ENCODE results near the gene SPI1. TPM values are rescaled to one million over a fixed set of nuclear protein-coding genes. Genes with fewer than 3 reads are reported as not detected.

SPI1 gene
- total and polyA plus RNA-seq, 7 donors: 1.6 to 8.3 (median 3.6) TPM

GRCh38 chr11:47410370-47411264 lies 32.3 kb upstream of the SPI1 start:
- DNase-seq: no peak
- no peak for ATAC-seq
- Histone ChIP-seq H3K4me1 (peaks cover 32% of the 10 kb centered on the region), H3K27ac (no peak overlapping the region), H3K4me3 (no peak overlapping the region), H3K27me3 (ENCODE audit: insufficient read depth in 3 of 3, low read length in 2 of 3) (no peaks in the 10 kb centered on the region), H3K36me3 (ENCODE audit: insufficient read depth in 1 of 2, low read depth in 1 of 2) (peaks cover 8 to 42% of the 10 kb centered on the region in 2 donors), H3K9me3 (no peaks in the 10 kb centered on the region)
- 59 to 75% (median 60%) methylated on average over 12 of the region's 12 CpGs for WGBS, 3 donors
- intact Hi-C loops (cut with DNase I): no loop called here
- no peak for TF ChIP-seq CTCF (IDR thresholded peaks at IDR 0.05)

GRCh38 chr11:47409440-47410369 lies 31.4 kb upstream of the SPI1 start:
- Histone ChIP-seq H3K9me3 (no peaks in the 10 kb centered on the region), H3K36me3 (ENCODE audit: insufficient read depth in 1 of 2, low read depth in 1 of 2) (peaks cover 8 to 35% of the 10 kb centered on the region in 2 donors), H3K27me3 (ENCODE audit: insufficient read depth in 3 of 3, low read length in 2 of 3) (no peaks in the 10 kb centered on the region), H3K4me1 (peaks cover 23% of the 10 kb centered on the region), H3K27ac (peak overlapping the region; percentile 86), H3K4me3 (peak overlapping the region; percentile 86)
- intact Hi-C loops (cut with DNase I): loop anchor here in 1 of 2 donors (5.0 kb wide), 1 partner anchor 37 kb away; no protein-coding TSS in a partner anchor
- ATAC-seq: no peak
- DNase-seq: no peak
- no peak for TF ChIP-seq CTCF (IDR thresholded peaks at IDR 0.05)
- WGBS, 3 donors: 68 to 79% (median 70%) methylated on average over 31 of the region's 31 CpGs

GRCh38 chr11:47408598-47409439 lies 30.5 kb upstream of the SPI1 start:
- ATAC-seq: peak in 3 of 4 donors; percentile 0 to 7 (median 5)
- intact Hi-C loops (cut with DNase I): loop anchor here (1.0 to 5.0 kb wide), 3 partner anchors 17 to 37 kb away; partner anchors contain the start of gene PSMC3 (in 1 of the 2)

More at GRCh38 chr11:47408598-47409439, 30.5 kb upstream of the SPI1 start:
- peak overlapping the region; percentile 86 for H3K4me3 ChIP-seq
- H3K27ac ChIP-seq: peak overlapping the region; percentile 86
- TF ChIP-seq CTCF (IDR thresholded peaks at IDR 0.05): no peak
- peaks cover 8 to 26% of the 10 kb centered on the region in 2 donors for H3K36me3 ChIP-seq (ENCODE audit: insufficient read depth in 1 of 2, low read depth in 1 of 2)
- H3K4me1 ChIP-seq: peaks cover 23% of the 10 kb centered on the region
- peak; percentile 66 to 76 for DNase-seq
- H3K27me3 ChIP-seq (ENCODE audit: insufficient read depth in 3 of 3, low read length in 2 of 3): no peaks in the 10 kb centered on the region
- H3K9me3 ChIP-seq: no peaks in the 10 kb centered on the region
- WGBS, 3 donors: 3 to 8% (median 7%) methylated on average over 26 to 50 of the region's 50 CpGs
